ENCODE measurements around the gene UGT1A1. TPM values are rescaled to one million over a fixed set of nuclear protein-coding genes. Genes with fewer than 3 reads are reported as not detected.

Gene UGT1A1
- total RNA-seq, 1 donor from 2014 or later: under 0.01 TPM

GRCh38 chr2:233813236-233814055, 53.4 kb downstream of the UGT1A1 start:
- no peak overlapping the region for H3K4me3 ChIP-seq (ENCODE audit: low read depth, low read length)
- DNase-seq (ENCODE audit: low read depth): no peak
- H3K27me3 ChIP-seq (ENCODE audit: control insufficient read depth, insufficient read depth, low read length): peaks cover 4% of the 10 kb centered on the region
- no peak for FAIRE-seq
- no peak for TF ChIP-seq CTCF (IDR thresholded peaks at IDR 0.05; ENCODE audit: insufficient read depth, low read length, severe bottlenecking)
- no peaks in the 10 kb centered on the region for H3K36me3 ChIP-seq (ENCODE audit: control insufficient read depth, insufficient read depth, low read length)

- H3K4me3 ChIP-seq (ENCODE audit: low read depth, low read length): no peak overlapping the region
- FAIRE-seq (no peak), DNase-seq (ENCODE audit: low read depth) (peak; percentile 29)
- no peak for TF ChIP-seq CTCF (IDR thresholded peaks at IDR 0.05; ENCODE audit: insufficient read depth, low read length, severe bottlenecking)
- H3K27me3 ChIP-seq (ENCODE audit: control insufficient read depth, insufficient read depth, low read length): peaks cover 2% of the 10 kb centered on the region
- no peaks in the 10 kb centered on the region for H3K36me3 ChIP-seq (ENCODE audit: control insufficient read depth, insufficient read depth, low read length)
These were observed 54.2 kb downstream of the UGT1A1 start for GRCh38 chr2:233814056-233814835.

GRCh38 chr2:233815861-233816260, 55.8 kb downstream of the UGT1A1 start:
- H3K4me3 ChIP-seq (ENCODE audit: low read depth, low read length): no peak overlapping the region
- peaks cover 2% of the 10 kb centered on the region for H3K27me3 ChIP-seq (ENCODE audit: control insufficient read depth, insufficient read depth, low read length)
- TF ChIP-seq CTCF (IDR thresholded peaks at IDR 0.05; ENCODE audit: insufficient read depth, low read length, severe bottlenecking): no peak
- DNase-seq (ENCODE audit: low read depth) (no peak), FAIRE-seq (no peak)
- H3K36me3 ChIP-seq (ENCODE audit: control insufficient read depth, insufficient read depth, low read length): no peaks in the 10 kb centered on the region

- TF ChIP-seq CTCF (IDR thresholded peaks at IDR 0.05; ENCODE audit: insufficient read depth, low read length, severe bottlenecking): no peak
- FAIRE-seq: no peak
- DNase-seq (ENCODE audit: low read depth): no peak
- H3K27me3 ChIP-seq (ENCODE audit: control insufficient read depth, insufficient read depth, low read length): peaks cover 2% of the 10 kb centered on the region
- H3K36me3 ChIP-seq (ENCODE audit: control insufficient read depth, insufficient read depth, low read length): no peaks in the 10 kb centered on the region
- H3K4me3 ChIP-seq (ENCODE audit: low read depth, low read length): no peak overlapping the region
These were observed 56.3 kb downstream of the UGT1A1 start for GRCh38 chr2:233816334-233816733.

- Histone ChIP-seq H3K4me3 (ENCODE audit: low read depth, low read length) (no peak overlapping the region), H3K36me3 (ENCODE audit: control insufficient read depth, insufficient read depth, low read length) (no peaks in the 10 kb centered on the region), H3K27me3 (ENCODE audit: control insufficient read depth, insufficient read depth, low read length) (peaks cover 2% of the 10 kb centered on the region)
- no peak for TF ChIP-seq CTCF (IDR thresholded peaks at IDR 0.05; ENCODE audit: insufficient read depth, low read length, severe bottlenecking)
- DNase-seq (ENCODE audit: low read depth): no peak
- FAIRE-seq: peak; percentile 70
These were observed 56.7 kb downstream of the UGT1A1 start for GRCh38 chr2:233816771-233817170.

Measured in bronchial epithelial cell (primary cell).